ENCODE data around the gene CDC40. TPM values are rescaled to one million over a fixed set of nuclear protein-coding genes. Genes with fewer than 3 reads are reported as not detected.
"Not testable (repeated sequence)": the region's sequence is repeated elsewhere in the genome, so short reads cannot be mapped to it uniquely, and the experiment has no call there.

The CDC40 gene
- total RNA-seq, 1 donor from 2014 or later: 22.9 TPM

DNA sequence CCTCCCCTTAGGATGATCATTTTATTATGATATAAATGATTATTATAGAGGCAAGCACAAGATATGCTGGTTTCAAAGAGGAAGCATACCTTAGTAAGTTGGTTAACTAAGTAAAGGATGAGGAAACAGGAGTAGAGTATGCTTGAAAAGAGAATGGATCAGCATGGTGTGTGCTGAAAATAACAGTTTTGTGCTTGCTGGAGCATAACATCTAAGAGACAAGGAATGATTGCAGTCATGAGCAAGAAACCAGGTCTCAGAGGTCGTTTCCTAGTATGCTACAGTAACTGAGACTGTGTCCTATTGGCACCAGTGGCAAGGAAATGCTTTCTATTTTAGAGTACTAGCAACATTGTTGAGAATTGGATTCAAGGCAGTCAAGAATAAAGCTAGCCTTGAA, 34.1 kb downstream of the CDC40 start:
- Mint-ChIP-seq H3K27me3 (ENCODE audit: insufficient read depth) (no peaks in the 10 kb centered on the region), H3K4me1 (ENCODE audit: low read depth) (no peaks in the 10 kb centered on the region), H3K9me3 (no peaks in the 10 kb centered on the region), H3K36me3 (ENCODE audit: low read depth) (peaks cover 37% of the 10 kb centered on the region), H3K4me3 (no peak overlapping the region), H3K27ac (no peak overlapping the region)
- intact Hi-C loops (cut with micrococcal nuclease): no loop called here
- DNase-seq (ENCODE audit: low spot score): no peak

DNA sequence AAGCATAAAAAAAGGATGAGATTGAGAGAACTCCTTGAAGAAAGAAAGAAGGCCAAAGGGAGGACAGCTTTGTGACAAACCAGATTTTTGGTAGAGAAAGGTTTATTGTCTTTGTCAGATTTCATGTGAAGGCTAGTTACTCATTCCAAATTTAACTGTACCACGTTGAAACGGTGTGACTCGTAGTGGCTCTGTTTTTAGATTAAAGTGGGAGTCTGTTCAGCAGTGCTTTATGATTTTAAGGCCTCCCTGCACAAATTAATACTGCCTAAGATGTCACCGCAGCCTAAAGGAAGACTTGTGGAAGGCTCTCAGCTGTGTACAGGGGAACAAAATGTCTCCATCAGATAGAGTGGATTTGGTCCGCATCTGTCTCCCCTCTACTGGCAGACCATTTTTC, 35.9 kb downstream of the CDC40 start:
- Mint-ChIP-seq H3K9me3 (no peaks in the 10 kb centered on the region), H3K27ac (no peak overlapping the region), H3K4me3 (no peak overlapping the region), H3K36me3 (ENCODE audit: low read depth) (peaks cover 41% of the 10 kb centered on the region), H3K27me3 (ENCODE audit: insufficient read depth) (no peaks in the 10 kb centered on the region), H3K4me1 (ENCODE audit: low read depth) (no peaks in the 10 kb centered on the region)
- DNase-seq (ENCODE audit: low spot score): no peak
- intact Hi-C loops (cut with micrococcal nuclease): no loop called here

- no peaks in the 10 kb centered on the region for H3K9me3 Mint-ChIP-seq
- H3K4me3 Mint-ChIP-seq: no peak overlapping the region
- DNase-seq (ENCODE audit: low spot score): no peak
- H3K27ac Mint-ChIP-seq: no peak overlapping the region
- peaks cover 35% of the 10 kb centered on the region for H3K36me3 Mint-ChIP-seq (ENCODE audit: low read depth)
- intact Hi-C loops (cut with micrococcal nuclease): no loop called here
- H3K4me1 Mint-ChIP-seq (ENCODE audit: low read depth): no peaks in the 10 kb centered on the region
- no peaks in the 10 kb centered on the region for H3K27me3 Mint-ChIP-seq (ENCODE audit: insufficient read depth)
These were observed 37.0 kb downstream of the CDC40 start for GRCh38 chr6:110217266-110217665.

GRCh38 chr6:110221738-110222137, 41.5 kb downstream of the CDC40 start:
- intact Hi-C loops (cut with micrococcal nuclease): no loop called here
- Mint-ChIP-seq H3K27ac (no peak overlapping the region), H3K27me3 (ENCODE audit: insufficient read depth) (no peaks in the 10 kb centered on the region), H3K9me3 (no peaks in the 10 kb centered on the region), H3K36me3 (ENCODE audit: low read depth) (peaks cover 31% of the 10 kb centered on the region), H3K4me1 (ENCODE audit: low read depth) (no peaks in the 10 kb centered on the region), H3K4me3 (no peak overlapping the region)
- DNase-seq (ENCODE audit: low spot score): no peak

GRCh38 chr6:110226261-110226660, 46.0 kb downstream of the CDC40 start:
- peaks cover 24% of the 10 kb centered on the region for H3K36me3 Mint-ChIP-seq (ENCODE audit: low read depth)
- H3K9me3 Mint-ChIP-seq: no peaks in the 10 kb centered on the region
- no peaks in the 10 kb centered on the region for H3K27me3 Mint-ChIP-seq (ENCODE audit: insufficient read depth)
- DNase-seq (ENCODE audit: low spot score): no peak
- no peak overlapping the region for H3K4me3 Mint-ChIP-seq
- no peak overlapping the region for H3K27ac Mint-ChIP-seq
- intact Hi-C loops (cut with micrococcal nuclease): no loop called here
- H3K4me1 Mint-ChIP-seq (ENCODE audit: low read depth): no peaks in the 10 kb centered on the region

DNA sequence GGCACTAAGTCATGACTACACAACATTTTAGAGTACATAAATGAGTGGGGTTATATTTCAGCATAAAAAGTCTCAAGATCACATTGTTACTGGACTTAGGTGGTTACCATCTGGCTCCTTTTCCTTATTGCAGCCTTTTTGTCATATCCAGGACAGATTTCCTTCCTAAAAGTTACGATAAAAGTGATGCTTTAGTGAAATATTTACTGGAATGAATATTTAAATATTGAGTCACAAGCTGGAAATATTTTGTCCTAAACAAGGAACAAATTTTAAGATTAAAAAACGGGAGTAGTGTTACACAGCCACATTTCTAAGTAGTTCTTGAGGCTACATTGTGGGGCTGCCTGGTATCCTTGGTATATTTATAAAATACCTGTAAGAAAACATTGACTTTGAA, 52.2 kb downstream of the CDC40 start:
- H3K36me3 Mint-ChIP-seq (ENCODE audit: low read depth): peaks cover 12% of the 10 kb centered on the region
- DNase-seq (ENCODE audit: low spot score): no peak
- H3K9me3 Mint-ChIP-seq: no peaks in the 10 kb centered on the region
- no peaks in the 10 kb centered on the region for H3K27me3 Mint-ChIP-seq (ENCODE audit: insufficient read depth)
- H3K27ac Mint-ChIP-seq: no peak overlapping the region
- H3K4me3 Mint-ChIP-seq: no peak overlapping the region
- intact Hi-C loops (cut with micrococcal nuclease): no loop called here
- H3K4me1 Mint-ChIP-seq (ENCODE audit: low read depth): peaks cover 9% of the 10 kb centered on the region

- H3K36me3 Mint-ChIP-seq (ENCODE audit: low read depth): peaks cover 11% of the 10 kb centered on the region
- no peak overlapping the region for H3K4me3 Mint-ChIP-seq
- H3K27ac Mint-ChIP-seq: no peak overlapping the region
- peaks cover 9% of the 10 kb centered on the region for H3K4me1 Mint-ChIP-seq (ENCODE audit: low read depth)
- intact Hi-C loops (cut with micrococcal nuclease): loop anchor here (2.0 kb wide), 1 partner anchor 53 kb away; the partner anchor contains the start of gene CDC40
- H3K27me3 Mint-ChIP-seq (ENCODE audit: insufficient read depth): no peaks in the 10 kb centered on the region
- DNase-seq (ENCODE audit: low spot score): no peak
- H3K9me3 Mint-ChIP-seq: no peaks in the 10 kb centered on the region
These were observed 53.6 kb downstream of the CDC40 start for GRCh38 chr6:110233770-110234374.

GRCh38 chr6:110236007-110236406, 55.8 kb downstream of the CDC40 start:
- H3K27me3 Mint-ChIP-seq (ENCODE audit: insufficient read depth); DNase-seq (ENCODE audit: low spot score); H3K4me3 Mint-ChIP-seq; H3K27ac Mint-ChIP-seq; intact Hi-C loops (cut with micrococcal nuclease); H3K9me3 Mint-ChIP-seq; H3K4me1 Mint-ChIP-seq (ENCODE audit: low read depth); H3K36me3 Mint-ChIP-seq (ENCODE audit: low read depth): not testable (repeated sequence)

DNA sequence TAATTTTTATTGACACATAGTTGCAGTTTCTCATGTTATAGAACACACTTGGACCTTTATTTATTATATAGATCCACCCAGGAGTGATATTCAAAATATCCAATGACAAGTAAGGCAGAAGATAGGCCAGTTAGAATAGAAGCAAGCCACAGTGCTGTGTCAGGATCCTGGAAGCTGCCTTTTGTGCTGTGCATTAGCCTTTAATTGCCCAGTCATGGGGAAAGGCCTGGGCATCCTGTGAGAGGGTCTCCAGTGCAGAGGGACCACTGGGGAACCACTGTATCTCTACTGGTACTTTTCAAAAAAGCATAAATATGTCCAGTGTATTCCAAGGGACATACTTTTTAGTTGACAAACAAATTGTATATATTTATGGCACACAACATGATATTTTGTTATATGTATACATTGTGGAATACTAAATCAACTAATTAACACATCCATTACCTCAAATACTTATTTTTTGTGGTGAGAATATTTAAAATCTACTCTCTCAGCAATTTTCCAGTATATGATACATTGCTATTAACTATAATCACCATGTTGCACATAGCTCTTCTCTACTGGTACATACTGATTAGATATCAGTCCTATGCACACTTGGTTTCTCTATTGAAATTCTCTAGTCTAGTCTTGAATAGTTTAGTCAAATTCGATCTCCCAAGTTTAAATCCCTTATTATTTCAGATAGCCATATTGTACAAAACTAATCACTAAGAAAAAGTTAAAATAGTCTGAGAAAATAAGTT, 59.5 kb downstream of the CDC40 start:
- no peaks in the 10 kb centered on the region for H3K27me3 Mint-ChIP-seq (ENCODE audit: insufficient read depth)
- DNase-seq (ENCODE audit: low spot score): no peak
- intact Hi-C loops (cut with micrococcal nuclease): no loop called here

GRCh38 chr6:110244621-110245020, 64.4 kb downstream of the CDC40 start:
- H3K27ac Mint-ChIP-seq; H3K36me3 Mint-ChIP-seq (ENCODE audit: low read depth); DNase-seq (ENCODE audit: low spot score); H3K27me3 Mint-ChIP-seq (ENCODE audit: insufficient read depth); H3K4me3 Mint-ChIP-seq; intact Hi-C loops (cut with micrococcal nuclease); H3K9me3 Mint-ChIP-seq; H3K4me1 Mint-ChIP-seq (ENCODE audit: low read depth): not testable (repeated sequence)

More for the DNA sequence above, 59.5 kb downstream of the CDC40 start:
- no peak overlapping the region for H3K27ac Mint-ChIP-seq
- no peaks in the 10 kb centered on the region for H3K4me1 Mint-ChIP-seq (ENCODE audit: low read depth)
- H3K4me3 Mint-ChIP-seq: no peak overlapping the region
- peaks cover 4% of the 10 kb centered on the region for H3K36me3 Mint-ChIP-seq (ENCODE audit: low read depth)
- H3K9me3 Mint-ChIP-seq: no peaks in the 10 kb centered on the region

DNA sequence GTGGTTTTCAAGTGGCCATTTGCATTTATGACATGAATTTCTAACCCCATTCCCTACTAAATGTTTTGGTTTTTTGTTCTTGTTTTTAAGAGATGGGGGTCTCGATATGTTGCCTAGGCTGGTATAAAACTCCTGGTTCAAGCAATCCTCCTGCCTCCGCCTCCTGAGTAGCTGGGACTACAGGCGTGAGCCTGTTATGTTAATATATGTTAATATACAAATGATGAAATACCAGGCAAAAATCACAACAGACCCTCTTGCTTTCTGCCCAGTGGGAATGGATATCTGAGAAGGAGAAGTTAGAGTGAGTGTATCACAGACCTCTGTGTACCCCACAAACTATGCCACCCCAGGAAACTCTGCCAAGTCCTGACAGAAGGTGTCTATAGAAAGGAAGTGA, 66.2 kb downstream of the CDC40 start:
- no peak for DNase-seq (ENCODE audit: low spot score)
- Mint-ChIP-seq H3K36me3 (ENCODE audit: low read depth) (no peaks in the 10 kb centered on the region), H3K4me1 (ENCODE audit: low read depth) (no peaks in the 10 kb centered on the region), H3K27ac (no peak overlapping the region), H3K9me3 (no peaks in the 10 kb centered on the region), H3K4me3 (no peak overlapping the region), H3K27me3 (ENCODE audit: insufficient read depth) (no peaks in the 10 kb centered on the region)
- intact Hi-C loops (cut with micrococcal nuclease): no loop called here

DNA sequence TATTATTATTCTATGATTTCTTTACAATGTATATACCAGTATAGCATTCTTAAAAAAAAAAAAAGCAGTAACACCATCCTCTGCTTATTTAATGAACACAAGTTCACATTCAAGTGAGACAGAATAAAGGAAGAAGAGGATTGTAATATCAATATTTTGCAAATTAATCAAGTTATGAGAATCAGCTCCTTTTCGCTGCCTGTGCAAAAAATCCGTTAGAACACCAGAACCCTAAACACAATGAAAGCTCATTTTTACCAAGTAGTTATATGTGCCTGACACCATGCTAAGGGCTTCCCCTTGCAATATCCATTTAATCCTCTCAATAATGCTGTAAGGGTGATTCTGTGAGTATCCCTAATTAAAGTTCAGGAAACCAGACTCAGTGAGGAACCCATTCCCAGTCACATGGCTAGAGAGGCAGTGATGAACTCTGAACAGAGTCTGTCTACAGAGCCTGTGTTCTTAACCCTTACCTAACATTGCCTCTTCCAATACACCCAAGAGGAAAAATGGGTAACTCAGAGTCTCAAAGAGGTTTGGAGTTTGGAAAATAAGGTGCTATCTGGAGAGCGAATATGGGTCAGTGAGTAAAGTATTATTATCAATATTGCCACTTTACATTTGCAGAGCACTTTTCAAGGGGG, 66.8 kb downstream of the CDC40 start:
- no peak for DNase-seq (ENCODE audit: low spot score)
- H3K4me1 Mint-ChIP-seq (ENCODE audit: low read depth): no peaks in the 10 kb centered on the region
- intact Hi-C loops (cut with micrococcal nuclease): no loop called here
- H3K9me3 Mint-ChIP-seq: no peaks in the 10 kb centered on the region
- no peak overlapping the region for H3K27ac Mint-ChIP-seq
- no peaks in the 10 kb centered on the region for H3K36me3 Mint-ChIP-seq (ENCODE audit: low read depth)
- no peaks in the 10 kb centered on the region for H3K27me3 Mint-ChIP-seq (ENCODE audit: insufficient read depth)
- no peak overlapping the region for H3K4me3 Mint-ChIP-seq

GRCh38 chr6:110250058-110250457, 69.8 kb downstream of the CDC40 start:
- Mint-ChIP-seq H3K4me1 (ENCODE audit: low read depth) (no peaks in the 10 kb centered on the region), H3K27me3 (ENCODE audit: insufficient read depth) (no peaks in the 10 kb centered on the region), H3K4me3 (no peak overlapping the region), H3K27ac (no peak overlapping the region), H3K9me3 (no peaks in the 10 kb centered on the region), H3K36me3 (ENCODE audit: low read depth) (no peaks in the 10 kb centered on the region)
- intact Hi-C loops (cut with micrococcal nuclease): no loop called here
- DNase-seq (ENCODE audit: low spot score): no peak

Measured in activated T-helper 1 cell treated with anti-CD3 and anti-CD28 coated beads, Interleukin-12 subunit alpha, Interleukin-12 subunit beta, Interleukin-2, Interleukin-4 antibody, amounts not matched to agents 30 ng/mL and 10 ng/mL and 1 ng/mL, durations not matched to agents 14 hours and 24 hours and 36 hours (primary cell).